H1 (cell line): Measurements from ENCODE around the gene TAX1BP1. TPM values are rescaled to one million over a fixed set of nuclear protein-coding genes. Genes with fewer than 3 reads are reported as not detected.

Experiments
- CTCF ChIA-PET: fragments of 300-600 bp; sonication (Branson Sonifier 250); formaldehyde crosslinking; loops from one replicate; lab custom pipeline; 2021; ENCODE audit not compliant: partially characterized antibody; lab: Charles Lee
- POLR2A ChIA-PET: fragments of 300-600 bp; sonication (Branson Sonifier 250); formaldehyde crosslinking; loops from one replicate; lab custom pipeline; 2021; ENCODE audit warnings: inconsistent platforms; ENCODE audit not compliant: partially characterized antibody; lab: Charles Lee
- DNase-seq, 2 experiments: peaks; one replicate each; pipeline versions ENCODE4 v3.0.0 to v3.0.0-alpha.2; 2010 to 2022; ENCODE audit warnings: low spot score in 2 of 2, low read depth in 1 of 2, mixed read lengths in 1 of 2
- FAIRE-seq: peaks from 2 replicates; lab custom pipeline; 2011; peaks lifted over from hg19 to GRCh38; lab: Jason Lieb, UNC
- H2AFZ ChIP-seq: 2 replicates; pipeline ENCODE4 v1.8.1; 2012; ENCODE audit warnings: low read length, inconsistent platforms
- H2AK5ac ChIP-seq: 2 replicates; pipeline ENCODE4 v1.6.1; 2013; ENCODE audit warnings: low read depth, low read length
- H2BK120ac ChIP-seq: replicated peaks from 2 replicates; pipeline ENCODE3; 2013; ENCODE audit warnings: low read depth, low read length, inconsistent platforms
- H2BK12ac ChIP-seq: 2 replicates; pipeline ENCODE4 v1.6.1; 2013; ENCODE audit warnings: low read depth, low read length
- H2BK15ac ChIP-seq: 2 replicates; pipeline ENCODE4 v1.6.1; 2013; ENCODE audit warnings: low read length
- H2BK20ac ChIP-seq: 2 replicates; pipeline ENCODE4 v1.6.1; 2013; ENCODE audit warnings: low read length
- H2BK5ac ChIP-seq: 2 replicates; pipeline ENCODE4 v1.6.1; 2013; ENCODE audit warnings: low read depth, low read length
- H3K14ac ChIP-seq: 2 replicates; pipeline ENCODE4 v1.6.1; 2013; ENCODE audit warnings: inconsistent platforms; ENCODE audit not compliant: insufficient read length
- H3K18ac ChIP-seq: 2 replicates; pipeline ENCODE4 v1.6.1; 2013; ENCODE audit warnings: low read length; ENCODE audit errors: extremely low read depth
- H3K23ac ChIP-seq: 2 replicates; pipeline ENCODE4 v1.6.1; 2013; ENCODE audit warnings: inconsistent platforms; ENCODE audit not compliant: insufficient read length
- H3K23me2 ChIP-seq: 2 replicates; pipeline ENCODE4 v1.6.1; 2013; ENCODE audit warnings: low read depth, low read length
- H3K27ac ChIP-seq: 2 replicates; pipeline ENCODE4 v1.6.1; 2011; ENCODE audit warnings: low read depth, low read length, inconsistent platforms
- H3K27me3 ChIP-seq, 4 experiments: replicated peaks in 1 of 4; 1 replicate in 1 of 4; 2 replicates in 3 of 4; pipeline versions ENCODE4 v1.6.1 to v1.8.1; 2011 to 2013; ENCODE audit warnings: low read length in 3 of 4, mild to moderate bottlenecking in 3 of 4, inconsistent platforms in 2 of 4, mixed read lengths in 2 of 4, moderate library complexity in 1 of 4; ENCODE audit not compliant: control insufficient read depth in 3 of 4, insufficient read depth in 3 of 4; ENCODE audit errors: extremely low read depth in 1 of 4
- H3K36me3 ChIP-seq, 4 experiments: 2 replicates each; pipeline versions ENCODE4 v1.6.1 to v1.8.1; 2011 to 2013; ENCODE audit warnings: mild to moderate bottlenecking in 4 of 4, low read length in 3 of 4, moderate library complexity in 2 of 4, control low read depth in 1 of 4, inconsistent platforms in 1 of 4; ENCODE audit not compliant: insufficient read depth in 4 of 4, control insufficient read depth in 2 of 4
- H3K4ac ChIP-seq: replicated peaks from 2 replicates; pipeline ENCODE3; 2013; ENCODE audit warnings: low read length, low read depth, mixed read lengths, inconsistent platforms; ENCODE audit not compliant: insufficient read length
- H3K4me1 ChIP-seq, 4 experiments: replicated peaks in 1 of 4; 1 replicate in 1 of 4; 2 replicates in 3 of 4; pipeline versions ENCODE4 v1.6.1 to v1.8.1; 2011 to 2013; ENCODE audit warnings: low read length in 3 of 4, inconsistent platforms in 2 of 4, mixed read lengths in 1 of 4; ENCODE audit not compliant: insufficient read depth in 4 of 4, control insufficient read depth in 3 of 4
- H3K4me2 ChIP-seq, 2 experiments: 2 replicates each; pipeline versions ENCODE4 v1.6.1 to v1.8.1; 2011 to 2013; ENCODE audit warnings: low read depth in 2 of 2, low read length in 2 of 2, control low read depth in 1 of 2, inconsistent platforms in 1 of 2, mild to moderate bottlenecking in 1 of 2; ENCODE audit not compliant: insufficient read depth in 1 of 2
- H3K4me3 ChIP-seq, 4 experiments: fragments of 200-600, 300-600 bp in 1 of 4; sonication (generic), shearing (Covaris generic), sonication (Bioruptor Twin) in 1 of 4; 2 replicates each; pipeline versions ENCODE4 v1.5.1 to v1.8.1; 2011 to 2016; ENCODE audit warnings: low read length in 4 of 4, low read depth in 3 of 4, control low read depth in 2 of 4, inconsistent platforms in 2 of 4, mild to moderate bottlenecking in 2 of 4, mixed read lengths in 1 of 4, moderate library complexity in 1 of 4; ENCODE audit not compliant: insufficient read depth in 2 of 4; ENCODE audit errors: extremely low read depth in 1 of 4
- H3K56ac ChIP-seq: replicated peaks from 2 replicates; pipeline ENCODE3; 2013; ENCODE audit warnings: low read depth, mild to moderate bottlenecking, mixed read lengths, low read length, inconsistent platforms; ENCODE audit not compliant: insufficient read length
- H3K79me1 ChIP-seq: 2 replicates; pipeline ENCODE4 v1.6.1; 2013; ENCODE audit warnings: low read depth, low read length, control low read depth
- H3K79me2 ChIP-seq, 2 experiments: 2 replicates each; pipeline versions ENCODE4 v1.6.1 to v1.8.1; 2012 to 2013; ENCODE audit warnings: low read length in 2 of 2, mild to moderate bottlenecking in 2 of 2, inconsistent platforms in 1 of 2; ENCODE audit not compliant: insufficient read depth in 2 of 2, control insufficient read depth in 1 of 2
- H3K9ac ChIP-seq, 4 experiments: replicated peaks in 1 of 4; 1 replicate in 1 of 4; 2 replicates in 3 of 4; pipeline versions ENCODE4 v1.6.1 to v1.8.1; 2011 to 2013; ENCODE audit warnings: low read depth in 3 of 4, low read length in 3 of 4, control low read depth in 2 of 4, mild to moderate bottlenecking in 2 of 4, moderate library complexity in 2 of 4, inconsistent platforms in 1 of 4; ENCODE audit errors: extremely low read depth in 1 of 4
- H3K9me3 ChIP-seq, 2 experiments: 2 replicates each; pipeline versions ENCODE4 v1.6.1 to v1.8.1; 2012 to 2013; ENCODE audit warnings: mild to moderate bottlenecking in 2 of 2, moderate library complexity in 2 of 2, control low read depth in 1 of 2, inconsistent platforms in 1 of 2, low read depth in 1 of 2, low read length in 1 of 2, mixed read lengths in 1 of 2; ENCODE audit not compliant: insufficient read depth in 2 of 2
- H4K20me1 ChIP-seq, 2 experiments: replicated peaks in 1 of 2; 2 replicates each; pipeline versions ENCODE3 to v1.8.1; 2011 to 2013; ENCODE audit warnings: inconsistent platforms in 2 of 2, low read length in 2 of 2, mild to moderate bottlenecking in 1 of 2; ENCODE audit not compliant: insufficient read depth in 2 of 2, control insufficient read depth in 1 of 2
- H4K5ac ChIP-seq: 2 replicates; pipeline ENCODE4 v1.6.1; 2013; ENCODE audit warnings: low read length, low read depth, mixed read lengths, inconsistent platforms; ENCODE audit not compliant: insufficient read length
- H4K8ac ChIP-seq: 2 replicates; pipeline ENCODE4 v1.8.0; 2013; ENCODE audit warnings: mild to moderate bottlenecking, moderate library complexity, low read length, inconsistent platforms; ENCODE audit not compliant: insufficient read depth; ENCODE audit errors: extremely low read depth
- H4K91ac ChIP-seq: replicated peaks from 2 replicates; pipeline ENCODE3; 2013; ENCODE audit warnings: low read length, mixed read lengths, inconsistent platforms; ENCODE audit not compliant: insufficient read length
- WGBS, 2 experiments: shearing (Covaris generic) in 1 of 2; methylation state at CpG; one replicate each; pipeline versions ENCODE4 v1.1.6 to v1.1.7; 2013 to 2015; ENCODE audit warnings: low lambda C conversion rate in 2 of 2, mixed read lengths in 2 of 2, inconsistent platforms in 1 of 2, low coverage in 1 of 2, missing lambda C conversion rate in 1 of 2; ENCODE audit not compliant: insufficient replicate concordance in 2 of 2, insufficient coverage in 1 of 2, insufficient read length in 1 of 2; ENCODE audit errors: extremely low coverage in 1 of 2, missing lambda C conversion rate in 1 of 2; 5-methylcytosine and 5-hydroxymethylcytosine counted together
- polyA plus RNA-seq, 7 experiments: library from polyadenylated mRNA; depleted of rRNA in 3 of 7; stranded (reverse) in 5 of 7; unstranded in 2 of 7; fragments of >200 nt in 5 of 7; fragments of 200-250 nt in 2 of 7; gene quantifications; 1 replicate in 5 of 7; 2 replicates in 1 of 7; 4 replicates in 1 of 7; pipeline versions ENCODE4 v1.2.1 to v1.2.3, GENCODE V29; 2011 to 2013; ENCODE audit warnings: missing spikeins in 2 of 7, mixed read lengths in 2 of 7
- total RNA-seq: library from RNA; stranded (reverse); fragmentation: NEBNext Ultra II Directional; extraction: Animal tissue kit (Norgen Biotek cat#: 25700); gene quantifications from 2 replicates; pipeline ENCODE4 v1.2.1, GENCODE V29; 2021

Gene TAX1BP1
- total and polyA plus RNA-seq, 2 of the 8 experiments (the other 6 are each of a cell fraction or from before 2014, with no cell fraction given), result 56.0 to 62.7 TPM

DNA sequence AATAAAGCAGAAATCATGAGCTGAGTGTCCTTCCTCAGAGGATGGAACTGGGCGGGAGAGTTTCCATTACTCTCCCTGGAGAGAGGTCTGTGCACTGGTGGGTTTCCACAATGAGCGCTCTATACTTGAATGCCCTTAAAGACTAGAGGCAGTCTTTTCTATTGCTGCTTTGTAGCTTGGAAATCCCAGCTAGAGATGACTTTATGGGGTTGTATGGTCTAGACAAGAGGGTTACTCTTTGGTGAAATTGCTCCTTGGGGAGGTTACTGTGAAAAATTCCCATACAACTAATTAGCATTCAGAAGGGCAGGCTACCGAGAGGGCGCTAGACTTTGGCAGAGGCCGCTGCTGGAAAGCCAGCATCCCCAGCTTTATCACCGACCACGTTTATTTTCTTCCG lies 136.8 kb downstream of the TAX1BP1 start:
- no peak overlapping the region for H3K4me2 ChIP-seq
- no peak overlapping the region for H4K8ac ChIP-seq
- no peak overlapping the region for H2BK12ac ChIP-seq
- no peak overlapping the region for H4K91ac ChIP-seq
- no peaks in the 10 kb centered on the region for H3K27me3 ChIP-seq
- DNase-seq (no peak), FAIRE-seq (no peak)
- H4K20me1 ChIP-seq, result no peaks in the 10 kb centered on the region
- no peak overlapping the region for H2BK20ac ChIP-seq
- H3K4me3 ChIP-seq, result no peak overlapping the region
- no peaks in the 10 kb centered on the region for H3K23me2 ChIP-seq
- no peak overlapping the region for H3K18ac ChIP-seq
- no peaks in the 10 kb centered on the region for H3K9me3 ChIP-seq
- H3K4ac ChIP-seq, result no peak overlapping the region
- H2BK120ac ChIP-seq, result no peak overlapping the region
- no peak overlapping the region for H3K14ac ChIP-seq
- no peak overlapping the region for H3K9ac ChIP-seq
- peaks cover 0 to 3% (median 1%) of the 10 kb centered on the region in 4 experiments; a peak in 3 of 7 replicates for H3K4me1 ChIP-seq
- no peak overlapping the region for H3K23ac ChIP-seq
- no peak overlapping the region for H2AK5ac ChIP-seq
- no peak overlapping the region for H2BK5ac ChIP-seq
- H3K36me3 ChIP-seq, result no peaks in the 10 kb centered on the region
- no peak overlapping the region for H4K5ac ChIP-seq
- no peak overlapping the region for H3K27ac ChIP-seq
- ChIA-PET CTCF (interaction anchor here (1.2 to 1.5 kb wide), 2 partner anchors 12 to 143 kb away, joined by 3 to 7 read pairs; no protein-coding TSS in a partner anchor), POLR2A (no interaction called here)
- H3K56ac ChIP-seq, result no peak overlapping the region
- WGBS, 2 experiments, result 75% methylated on average over 8 of the region's 8 CpGs; no CpG with 5 or more reads in 1 of the 2 experiments
- no peak overlapping the region for H2AFZ ChIP-seq
- no peaks in the 10 kb centered on the region for H3K79me2 ChIP-seq
- no peak overlapping the region for H2BK15ac ChIP-seq
- H3K79me1 ChIP-seq, result no peaks in the 10 kb centered on the region
